ENCODE results near the gene DTYMK. TPM values are rescaled to one million over a fixed set of nuclear protein-coding genes. Genes with fewer than 3 reads are reported as not detected.

DTYMK gene
- total and polyA plus RNA-seq, 2 of the 8 experiments (the other 6 are each of a cell fraction or from before 2014, with no cell fraction given): 58.3 to 69.9 TPM

DNA sequence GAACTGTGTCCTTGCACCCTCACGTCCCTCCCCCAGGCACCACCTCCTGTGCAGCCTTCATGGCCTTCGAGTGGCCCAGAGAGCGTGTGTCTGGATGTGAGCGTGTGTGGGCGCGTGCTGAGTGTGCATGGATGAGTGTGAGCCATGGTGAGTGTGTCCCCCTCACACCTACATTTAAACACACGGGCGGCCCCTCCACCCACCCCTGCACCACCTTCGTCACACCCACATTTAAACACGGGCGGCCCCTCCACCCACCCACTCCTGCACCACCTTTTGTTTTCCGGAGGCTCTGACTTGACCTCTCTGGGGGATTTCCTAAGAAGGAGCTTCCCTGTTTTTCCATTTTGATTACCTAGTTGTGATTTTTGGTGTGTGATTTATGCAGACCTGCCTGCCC, 17.8 kb downstream of the DTYMK start:
- Histone ChIP-seq H3K18ac (ENCODE audit: extremely low read depth, low read length) (no peak overlapping the region), H2AK5ac (ENCODE audit: low read depth, low read length) (no peak overlapping the region), H3K9me3 (ENCODE audit: insufficient read depth in 2 of 2, low read depth in 1 of 2, low read length in 1 of 2) (no peaks in the 10 kb centered on the region), H3K4me2 (ENCODE audit: insufficient read depth in 1 of 2, low read depth in 2 of 2, low read length in 2 of 2) (no peak overlapping the region), H3K4me1 (replicated peaks in 1 of 4; ENCODE audit: control insufficient read depth in 3 of 4, insufficient read depth in 4 of 4, low read length in 3 of 4) (no peaks in the 10 kb centered on the region), H2BK120ac (replicated peaks; ENCODE audit: low read depth, low read length) (no peak overlapping the region), H3K27me3 (replicated peaks in 1 of 4; ENCODE audit: control insufficient read depth in 3 of 4, extremely low read depth in 1 of 4, insufficient read depth in 3 of 4, low read length in 3 of 4) (no peaks in the 10 kb centered on the region), H3K14ac (ENCODE audit: insufficient read length) (no peak overlapping the region), H4K20me1 (replicated peaks in 1 of 2; ENCODE audit: control insufficient read depth in 1 of 2, insufficient read depth in 2 of 2, low read length in 2 of 2) (peaks cover 3 to 8% of the 10 kb centered on the region in 2 experiments), H3K4me3 (ENCODE audit: extremely low read depth in 1 of 4, insufficient read depth in 2 of 4, low read depth in 3 of 4, low read length in 4 of 4) (no peak overlapping the region), H4K5ac (ENCODE audit: insufficient read length, low read depth, low read length) (no peak overlapping the region), H3K4ac (replicated peaks; ENCODE audit: insufficient read length, low read depth, low read length) (no peak overlapping the region), H3K23me2 (ENCODE audit: low read depth, low read length) (no peaks in the 10 kb centered on the region), H2BK5ac (ENCODE audit: low read depth, low read length) (no peak overlapping the region), H3K79me2 (ENCODE audit: control insufficient read depth in 1 of 2, insufficient read depth in 2 of 2, low read length in 2 of 2) (no peaks in the 10 kb centered on the region), H4K8ac (ENCODE audit: extremely low read depth, insufficient read depth, low read length) (no peak overlapping the region), H2BK12ac (ENCODE audit: low read depth, low read length) (no peak overlapping the region), H2BK15ac (ENCODE audit: low read length) (no peak overlapping the region), H3K56ac (replicated peaks; ENCODE audit: insufficient read length, low read depth, low read length) (no peak overlapping the region), H4K91ac (replicated peaks; ENCODE audit: insufficient read length, low read length) (no peak overlapping the region), H3K79me1 (ENCODE audit: low read depth, low read length) (no peaks in the 10 kb centered on the region), H2AFZ (ENCODE audit: low read length) (no peak overlapping the region), H2BK20ac (ENCODE audit: low read length) (no peak overlapping the region), H3K36me3 (ENCODE audit: control insufficient read depth in 2 of 4, insufficient read depth in 4 of 4, low read length in 3 of 4) (peaks cover 9 to 33% (median 22%) of the 10 kb centered on the region in 4 experiments), H3K23ac (ENCODE audit: insufficient read length) (no peak overlapping the region), H3K9ac (replicated peaks in 1 of 4; ENCODE audit: extremely low read depth in 1 of 4, low read depth in 3 of 4, low read length in 3 of 4) (no peak overlapping the region), H3K27ac (ENCODE audit: low read depth, low read length) (no peak overlapping the region)
- FAIRE-seq (no peak), DNase-seq (ENCODE audit: low read depth in 1 of 2, low spot score in 2 of 2) (no peak)
- ChIA-PET POLR2A (ENCODE audit: partially characterized antibody) (interaction anchor here (1.1 to 4.0 kb wide), 4 partner anchors 10 to 20 kb away, joined by 3 to 20 read pairs (median 4); no protein-coding TSS in a partner anchor), CTCF (ENCODE audit: partially characterized antibody) (interaction anchor here (1.1 to 1.4 kb wide), 3 partner anchors 10 to 210 kb away, joined by 3 to 4 read pairs (median 3); no protein-coding TSS in a partner anchor)
- WGBS, 2 experiments (ENCODE audit: extremely low coverage in 1 of 2, insufficient coverage in 1 of 2, insufficient read length in 1 of 2, insufficient replicate concordance in 2 of 2, low coverage in 1 of 2, low lambda C conversion rate in 2 of 2, missing lambda C conversion rate in 1 of 2): 98% methylated on average over 9 of the region's 12 CpGs; no CpG with 5 or more reads in 1 of the 2 experiments
- TF ChIP-seq SP4 (IDR thresholded peaks at IDR 0.05; ENCODE audit: low read length) (no peak), RAD21 (IDR thresholded peaks at IDR 0.05 in 1 of 2, conservative IDR thresholded peaks at IDR 0.05 in 1 of 2; ENCODE audit: low read depth in 2 of 2, low read length in 2 of 2) (no peak), BCL11A (IDR thresholded peaks at IDR 0.05; ENCODE audit: low read depth in 2 of 2, low read length in 2 of 2) (no peak), MAFK (IDR thresholded peaks at IDR 0.05; ENCODE audit: low read depth, low read length) (no peak), NRF1 (IDR thresholded peaks at IDR 0.05; ENCODE audit: low read depth, low read length) (no peak), CBX5 (IDR thresholded peaks at IDR 0.05; ENCODE audit: low read depth, low read length) (no peak), CBX8 (IDR thresholded peaks at IDR 0.05; ENCODE audit: borderline replicate concordance, low read depth, low read length) (no peak), BACH1 (IDR thresholded peaks at IDR 0.05; ENCODE audit: low read length) (no peak)
- TF ChIP-seq, protein P1, sequence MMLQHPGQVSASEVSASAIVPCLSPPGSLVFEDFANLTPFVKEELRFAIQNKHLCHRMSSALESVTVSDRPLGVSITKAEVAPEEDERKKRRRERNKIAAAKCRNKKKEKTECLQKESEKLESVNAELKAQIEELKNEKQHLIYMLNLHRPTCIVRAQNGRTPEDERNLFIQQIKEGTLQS (IDR thresholded peaks at IDR 0.05; ENCODE audit: insufficient read depth, low read depth, low read length): no peak
